Esophagus muscularis mucosa (tissue), 3 donors: ENCODE results near the gene CAPN2.

Experiments used
- POLR2A ChIP-seq: fragments of 450-650 bp; IDR thresholded peaks from one replicate; pipeline ENCODE4 v1.6.1; 2017; ENCODE audit warnings: antibody characterized with exemption, moderate library complexity, mild to moderate bottlenecking, low read depth
- TF ChIP-seq, protein P1 (sequence below), 3 experiments: fragments of 200-600 bp in 2 of 3; fragments of 450-650 bp in 1 of 3; sonication (generic) in 2 of 3; IDR thresholded peaks; one replicate each; pipeline ENCODE4 v1.5.1; 2017 to 2019; ENCODE audit warnings: antibody characterized with exemption in 3 of 3, mild to moderate bottlenecking in 2 of 3, moderate library complexity in 1 of 3

DNA sequence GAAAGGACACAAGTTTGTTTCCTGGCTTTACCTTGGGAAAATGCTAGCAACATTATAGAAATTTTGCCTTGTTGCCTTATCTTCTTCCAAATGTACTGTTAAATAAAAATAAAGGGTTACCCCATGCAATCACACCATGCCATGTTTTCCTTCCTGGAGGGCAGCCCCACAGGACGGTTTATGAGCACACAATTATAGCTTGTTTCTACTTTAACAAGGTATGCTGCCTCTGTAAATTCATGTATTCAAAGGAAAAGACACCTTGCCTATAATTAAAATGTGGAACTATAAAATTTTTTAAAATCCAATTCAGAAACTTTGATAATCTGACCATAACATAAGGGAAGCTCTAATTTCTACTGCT, 63.4 kb downstream of the CAPN2 start:
- TF ChIP-seq, protein P1, sequence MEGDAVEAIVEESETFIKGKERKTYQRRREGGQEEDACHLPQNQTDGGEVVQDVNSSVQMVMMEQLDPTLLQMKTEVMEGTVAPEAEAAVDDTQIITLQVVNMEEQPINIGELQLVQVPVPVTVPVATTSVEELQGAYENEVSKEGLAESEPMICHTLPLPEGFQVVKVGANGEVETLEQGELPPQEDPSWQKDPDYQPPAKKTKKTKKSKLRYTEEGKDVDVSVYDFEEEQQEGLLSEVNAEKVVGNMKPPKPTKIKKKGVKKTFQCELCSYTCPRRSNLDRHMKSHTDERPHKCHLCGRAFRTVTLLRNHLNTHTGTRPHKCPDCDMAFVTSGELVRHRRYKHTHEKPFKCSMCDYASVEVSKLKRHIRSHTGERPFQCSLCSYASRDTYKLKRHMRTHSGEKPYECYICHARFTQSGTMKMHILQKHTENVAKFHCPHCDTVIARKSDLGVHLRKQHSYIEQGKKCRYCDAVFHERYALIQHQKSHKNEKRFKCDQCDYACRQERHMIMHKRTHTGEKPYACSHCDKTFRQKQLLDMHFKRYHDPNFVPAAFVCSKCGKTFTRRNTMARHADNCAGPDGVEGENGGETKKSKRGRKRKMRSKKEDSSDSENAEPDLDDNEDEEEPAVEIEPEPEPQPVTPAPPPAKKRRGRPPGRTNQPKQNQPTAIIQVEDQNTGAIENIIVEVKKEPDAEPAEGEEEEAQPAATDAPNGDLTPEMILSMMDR (IDR thresholded peaks at IDR 0.05), result no peak
- TF ChIP-seq POLR2A, result no peak
